PC-9 (cell line): ENCODE data around the gene RTN3. TPM values are rescaled to one million over a fixed set of nuclear protein-coding genes. Genes with fewer than 3 reads are reported as not detected.
A peak's percentile ranks its signal among the peaks of the same experiment; 100 is the strongest.

Source experiments
- BruUV-seq: library from RNA; stranded (reverse); fragments of 400-500 nt; replicated peaks from 2 replicates; lab custom pipeline; 2021; lab: Mats Ljungman, UMichigan
- CTCF ChIA-PET: fragments of 300-600 bp; sonication (Branson Sonifier 250); formaldehyde crosslinking; loops from one replicate; lab custom pipeline; 2022; ENCODE audit warnings: antibody characterized with exemption; lab: Charles Lee
- POLR2A ChIA-PET: fragments of 300-600 bp; sonication (Branson Sonifier 250); formaldehyde crosslinking; loops from one replicate; lab custom pipeline; 2022; ENCODE audit warnings: antibody characterized with exemption; ENCODE audit not compliant: unreplicated experiment; lab: Charles Lee
- DNase-seq, 2 experiments: peaks; one replicate each; pipeline versions ENCODE4 v3.0.0 to v3.0.0-alpha.2; 2015 to 2022; ENCODE audit warnings: mixed read lengths in 1 of 2
- H2AFZ ChIP-seq: fragments of 200-600 bp; sonication (generic); 2 replicates; pipeline ENCODE4 v1.8.1; 2017; ENCODE audit warnings: antibody characterized with exemption
- H3F3A ChIP-seq: fragments of 200-600 bp; sonication (generic); 2 replicates; pipeline ENCODE4 v1.8.1; 2017; ENCODE audit warnings: antibody characterized with exemption, mild to moderate bottlenecking, low read depth; ENCODE audit not compliant: insufficient read depth
- H3K27ac ChIP-seq: fragments of 200-600 bp; sonication (generic); 2 replicates; pipeline ENCODE4 v1.6.1; 2016; ENCODE audit warnings: mixed run types
- H3K27me3 ChIP-seq: fragments of 200-600 bp; sonication (generic); 2 replicates; pipeline ENCODE4 v1.6.1; 2016; ENCODE audit warnings: low read depth, mixed run types; ENCODE audit not compliant: insufficient read depth
- H3K36me3 ChIP-seq: fragments of 200-600 bp; sonication (generic); 2 replicates; pipeline ENCODE4 v1.6.1; 2016; ENCODE audit warnings: low read depth, mixed run types
- H3K4me1 ChIP-seq: fragments of 200-600 bp; sonication (generic); replicated peaks from 2 replicates; pipeline ENCODE4 v1.6.1; 2016; ENCODE audit warnings: mixed run types; ENCODE audit not compliant: insufficient read depth
- H3K4me2 ChIP-seq: fragments of 200-600 bp; sonication (generic); 2 replicates; pipeline ENCODE4 v1.6.1; 2017; ENCODE audit warnings: mixed run types
- H3K4me3 ChIP-seq: fragments of 200-600 bp; sonication (generic); 2 replicates; pipeline ENCODE4 v1.6.1; 2016; ENCODE audit warnings: mixed run types
- H3K79me2 ChIP-seq: fragments of 200-600 bp; sonication (generic); 2 replicates; pipeline ENCODE4 v1.6.1; 2017; ENCODE audit warnings: low read depth, mixed run types
- H3K9me2 ChIP-seq: fragments of 200-600 bp; sonication (generic); 2 replicates; pipeline ENCODE4 v1.8.1; 2017; ENCODE audit warnings: mild to moderate bottlenecking; ENCODE audit not compliant: insufficient read depth
- H3K9me3 ChIP-seq: fragments of 200-600 bp; sonication (generic); 2 replicates; pipeline ENCODE4 v1.8.1; 2016; ENCODE audit warnings: low read depth; ENCODE audit not compliant: insufficient read depth
- H4K20me1 ChIP-seq: fragments of 200-600 bp; sonication (generic); 2 replicates; pipeline ENCODE4 v1.8.1; 2017; ENCODE audit not compliant: insufficient read depth
- CTCF ChIP-seq: fragments of 200-600 bp; sonication (generic); conservative IDR thresholded peaks from 2 replicates; pipeline ENCODE4 v1.6.1; 2017; ENCODE audit warnings: mixed run types, antibody characterized with exemption, mild to moderate bottlenecking, moderate library complexity
- EZH2 ChIP-seq: fragments of 200-600 bp; sonication (generic); IDR thresholded peaks from 2 replicates; pipeline ENCODE4 v1.8.0; 2017; ENCODE audit warnings: antibody characterized with exemption, low read depth
- intact Hi-C: fragments of 100-400 bp; cut with micrococcal nuclease; formaldehyde crosslinking; loops from one replicate; pipeline ENCODE4 v1.10.0; 2022; ENCODE audit not compliant: unreplicated experiment
- total RNA-seq: library from RNA; stranded (reverse); gene quantifications from 2 replicates; pipeline ENCODE4 v1.2.3, GENCODE V29; 2021

RTN3 gene
- total RNA-seq, 1 experiment from 2014 or later = 279 TPM

GRCh38 chr11:63767565-63768236, 86.4 kb downstream of the RTN3 start:
- Histone ChIP-seq H3K9me3 (no peaks in the 10 kb centered on the region), H3K27me3 (no peaks in the 10 kb centered on the region), H3F3A (peaks cover 35% of the 10 kb centered on the region), H2AFZ (peak overlapping the region; percentile 69), H4K20me1 (peaks cover 13% of the 10 kb centered on the region; the same call in 1 of the 2 replicates), H3K4me2 (peak overlapping the region; percentile 89), H3K9me2 (no peaks in the 10 kb centered on the region), H3K79me2 (peaks cover 23% of the 10 kb centered on the region; the same call in 1 of the 2 replicates), H3K27ac (no peak overlapping the region), H3K4me1 (peaks cover 11% of the 10 kb centered on the region; the same call in 1 of the 2 replicates), H3K4me3 (peak overlapping the region; percentile 73), H3K36me3 (no peaks in the 10 kb centered on the region)
- peak; percentile 58 to 64 for DNase-seq
- intact Hi-C loops = loop anchor here (1.0 to 2.0 kb wide), 6 partner anchors 35 to 381 kb away; partner anchors contain the start of gene SPINDOC
- no peak for TF ChIP-seq EZH2
- peak; percentile 57 for TF ChIP-seq CTCF
- CTCF ChIA-PET = interaction anchor here (0.6 to 0.8 kb wide), 4 partner anchors 35 to 69 kb away, joined by 3 to 12 read pairs (median 8); no protein-coding TSS in a partner anchor
- POLR2A ChIA-PET = interaction anchor here (0.6 to 0.7 kb wide), 3 partner anchors 37 to 327 kb away, joined by 3 to 12 read pairs (median 4); no protein-coding TSS in a partner anchor
- TSS peak; percentile 51 for BruUV-seq

- H3K9me3 ChIP-seq = no peaks in the 10 kb centered on the region
- no peaks in the 10 kb centered on the region for H3K9me2 ChIP-seq
- no peaks in the 10 kb centered on the region for H3K36me3 ChIP-seq
- H3K79me2 ChIP-seq = peaks cover 23% of the 10 kb centered on the region; the same call in 1 of the 2 replicates
- POLR2A ChIA-PET = interaction anchor here (0.5 to 0.7 kb wide), 4 partner anchors 66 to 952 kb away, joined by 4 to 12 read pairs (median 6); no protein-coding TSS in a partner anchor
- CTCF ChIA-PET = interaction anchor here (0.5 to 0.6 kb wide), 4 partner anchors 34 to 536 kb away, joined by 3 to 12 read pairs (median 8); no protein-coding TSS in a partner anchor
- intact Hi-C loops = loop anchor here (1.0 to 2.0 kb wide), 5 partner anchors 34 to 177 kb away; partner anchors contain the start of gene SPINDOC
- no peaks in the 10 kb centered on the region for H3K27me3 ChIP-seq
- peak within 1 kb of the TSS; percentile 82 for H2AFZ ChIP-seq
- no peak within 1 kb of the TSS for H3K27ac ChIP-seq
- peak within 1 kb of the TSS; percentile 89 for H3K4me2 ChIP-seq
- TF ChIP-seq CTCF (0 out of 2 replicates have a peak, but pooled peaks have one; percentile 24), EZH2 (no peak)
- H3K4me3 ChIP-seq = peak within 1 kb of the TSS; percentile 73
- BruUV-seq = no TSS peak
- peaks cover 36% of the 10 kb centered on the region for H3F3A ChIP-seq
- peak; percentile 57 to 70 for DNase-seq
- H4K20me1 ChIP-seq = peaks cover 13% of the 10 kb centered on the region; the same call in 1 of the 2 replicates
- peaks cover 11% of the 10 kb centered on the region; the same call in 1 of the 2 replicates for H3K4me1 ChIP-seq
Observed at GRCh38 chr11:63768237-63769041, 87.1 kb downstream of the RTN3 start, which contains the start of gene ZFTA. ZFTA (minus strand) TSS chr11:63768775; CDS start chr11:63768622, 153 bp downstream.
